ENCODE data around the gene GLYATL1B.
A peak's percentile ranks its signal among the peaks of the same experiment; 100 is the strongest.
"Not testable (repeated sequence)": the region's sequence is repeated elsewhere in the genome, so short reads cannot be mapped to it uniquely, and the experiment has no call there.

The GLYATL1B gene

GRCh38 chr11:59053387-59053786 lies 32.7 kb upstream of the GLYATL1B start:
- no peak overlapping the region for H3K9ac ChIP-seq (ENCODE audit: low read length)
- no peak overlapping the region for H3K4me3 ChIP-seq (ENCODE audit: insufficient read depth, low read length, poor library complexity, severe bottlenecking)
- no peak overlapping the region for H2AFZ ChIP-seq (ENCODE audit: low read depth, low read length, severe bottlenecking)
- no peaks in the 10 kb centered on the region for H3K79me2 ChIP-seq (ENCODE audit: insufficient read depth, low read length)
- H3K9me2 ChIP-seq (replicated peaks; ENCODE audit: insufficient read depth, low read length): no peaks in the 10 kb centered on the region
- H3K36me3 ChIP-seq (ENCODE audit: low read length): no peaks in the 10 kb centered on the region
- no peaks in the 10 kb centered on the region; the same call in 1 of the 2 replicates for H3F3A ChIP-seq (ENCODE audit: insufficient read depth)
- H3K9me3 ChIP-seq (ENCODE audit: insufficient read depth, low read length): no peaks in the 10 kb centered on the region
- H3K27ac ChIP-seq (ENCODE audit: low read depth, low read length): no peak overlapping the region
- H4K20me1 ChIP-seq (ENCODE audit: low read depth, low read length): no peaks in the 10 kb centered on the region
- no peaks in the 10 kb centered on the region for H3K27me3 ChIP-seq (ENCODE audit: low read length)
- H3K4me2 ChIP-seq (ENCODE audit: low read depth, low read length, poor library complexity, severe bottlenecking): no peak overlapping the region
- TF ChIP-seq CTCF (IDR thresholded peaks at IDR 0.05; ENCODE audit: insufficient read depth, low read length, poor library complexity, severe bottlenecking) (peak; percentile 52), EZH2phosphoT487 (conservative IDR thresholded peaks at IDR 0.05; ENCODE audit: low read length) (no peak)

GRCh38 chr11:59058120-59059033 lies 27.7 kb upstream of the GLYATL1B start:
- not testable (repeated sequence) for H3K27me3 ChIP-seq (ENCODE audit: low read length); H3K79me2 ChIP-seq (ENCODE audit: insufficient read depth, low read length); H3F3A ChIP-seq (ENCODE audit: insufficient read depth); H3K27ac ChIP-seq (ENCODE audit: low read depth, low read length); H3K9me2 ChIP-seq (replicated peaks; ENCODE audit: insufficient read depth, low read length); H4K20me1 ChIP-seq (ENCODE audit: low read depth, low read length); H3K36me3 ChIP-seq (ENCODE audit: low read length); H3K9me3 ChIP-seq (ENCODE audit: insufficient read depth, low read length)
- Histone ChIP-seq H2AFZ (ENCODE audit: low read depth, low read length, severe bottlenecking) (peak overlapping the region; percentile 71), H3K4me2 (ENCODE audit: low read depth, low read length, poor library complexity, severe bottlenecking) (peak overlapping the region; percentile 45), H3K4me3 (ENCODE audit: insufficient read depth, low read length, poor library complexity, severe bottlenecking) (peak overlapping the region; percentile 28), H3K9ac (ENCODE audit: low read length) (peak overlapping the region; percentile 19; the same call in 1 of the 2 replicates)
- peak; percentile 88 for TF ChIP-seq CTCF (IDR thresholded peaks at IDR 0.05; ENCODE audit: insufficient read depth, low read length, poor library complexity, severe bottlenecking)

GRCh38 chr11:59060096-59060495 lies 26.0 kb upstream of the GLYATL1B start:
- not testable (repeated sequence) for H3K36me3 ChIP-seq (ENCODE audit: low read length); H4K20me1 ChIP-seq (ENCODE audit: low read depth, low read length); H3K9me2 ChIP-seq (replicated peaks; ENCODE audit: insufficient read depth, low read length); H3K27me3 ChIP-seq (ENCODE audit: low read length); H3K79me2 ChIP-seq (ENCODE audit: insufficient read depth, low read length); H3K27ac ChIP-seq (ENCODE audit: low read depth, low read length); H3K9me3 ChIP-seq (ENCODE audit: insufficient read depth, low read length); H3K4me2 ChIP-seq (ENCODE audit: low read depth, low read length, poor library complexity, severe bottlenecking); H3K4me3 ChIP-seq (ENCODE audit: insufficient read depth, low read length, poor library complexity, severe bottlenecking); H3K9ac ChIP-seq (ENCODE audit: low read length); H3F3A ChIP-seq (ENCODE audit: insufficient read depth); H2AFZ ChIP-seq (ENCODE audit: low read depth, low read length, severe bottlenecking)
